SKM-1 treated with dmso at 0.1 percent for 144 hours (cell line): ENCODE data around the gene NIPSNAP2.
"Not testable (repeated sequence)": the region's sequence is repeated elsewhere in the genome, so short reads cannot be mapped to it uniquely, and the experiment has no call there.

Experiments
- DNase-seq: peaks from one replicate; lab custom pipeline; 2025; ENCODE audit not compliant: unreplicated experiment; lab: John Stamatoyannopoulos, UW

Gene NIPSNAP2

DNA sequence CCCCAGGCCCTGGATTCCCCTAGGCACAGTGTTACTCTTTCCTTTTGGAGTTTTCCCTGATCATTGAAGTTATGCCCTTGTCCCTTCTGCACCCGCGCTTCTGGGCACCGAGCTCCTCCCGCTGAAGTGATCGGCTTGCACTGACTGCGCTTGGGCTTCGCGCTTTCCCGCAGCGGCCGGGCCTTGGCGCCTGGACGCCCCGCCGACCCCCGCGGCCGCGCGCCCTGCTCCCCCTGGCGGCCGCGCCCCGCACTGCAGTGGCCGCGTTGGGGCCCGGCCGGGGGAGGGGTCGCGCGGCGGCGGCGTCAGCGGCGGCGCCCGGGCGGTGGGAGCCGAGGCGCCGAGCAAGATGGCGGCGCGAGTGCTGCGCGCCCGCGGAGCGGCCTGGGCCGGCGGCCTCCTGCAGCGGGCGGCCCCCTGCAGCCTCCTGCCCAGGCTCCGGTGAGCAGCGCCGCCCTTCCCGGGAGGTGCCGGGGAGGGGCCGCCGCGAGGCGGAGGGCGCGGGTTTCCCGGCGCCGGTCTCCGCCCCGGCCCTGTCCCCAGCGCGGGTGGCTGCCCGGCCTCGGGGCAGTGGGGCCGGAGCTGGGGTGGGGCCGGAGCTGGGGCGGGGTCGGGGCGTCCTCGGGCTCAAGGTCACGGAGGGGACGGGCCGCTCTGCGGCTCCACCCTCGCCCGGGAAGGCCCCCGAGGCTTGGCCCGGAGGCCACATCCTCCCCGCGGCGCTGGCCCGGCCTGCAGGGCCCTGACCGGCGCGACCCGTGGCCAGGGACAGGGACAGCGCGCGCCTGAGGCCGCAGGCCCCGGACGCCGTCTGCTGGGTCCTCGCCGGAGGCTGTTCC lies at the start of gene NIPSNAP2:
NIPSNAP2 (plus strand) TSS at position 325 of the 839 bp plus-strand sequence; CDS start at position 350, 25 bp downstream.
- peak; percentile 67 for DNase-seq

DNA sequence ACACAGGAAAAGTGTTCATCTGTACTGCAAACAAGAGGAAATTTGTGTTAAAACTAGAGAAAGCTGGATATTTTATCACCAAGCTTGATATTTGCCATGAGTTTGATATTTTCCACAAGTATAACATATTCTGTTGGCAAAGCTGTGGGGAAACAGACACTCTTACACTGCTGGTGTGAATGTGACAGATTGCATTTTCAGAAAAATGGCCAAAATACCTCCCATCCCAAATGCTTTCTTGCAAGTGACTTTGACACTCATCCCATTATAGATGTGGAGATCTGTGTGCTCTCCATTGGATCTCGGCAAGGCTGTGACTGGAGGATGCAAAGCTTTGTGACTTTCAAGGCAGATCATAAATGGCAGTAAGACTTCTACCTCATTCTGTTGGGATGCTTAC lies 46.6 kb upstream of the NIPSNAP2 start:
- no peak for DNase-seq

DNA sequence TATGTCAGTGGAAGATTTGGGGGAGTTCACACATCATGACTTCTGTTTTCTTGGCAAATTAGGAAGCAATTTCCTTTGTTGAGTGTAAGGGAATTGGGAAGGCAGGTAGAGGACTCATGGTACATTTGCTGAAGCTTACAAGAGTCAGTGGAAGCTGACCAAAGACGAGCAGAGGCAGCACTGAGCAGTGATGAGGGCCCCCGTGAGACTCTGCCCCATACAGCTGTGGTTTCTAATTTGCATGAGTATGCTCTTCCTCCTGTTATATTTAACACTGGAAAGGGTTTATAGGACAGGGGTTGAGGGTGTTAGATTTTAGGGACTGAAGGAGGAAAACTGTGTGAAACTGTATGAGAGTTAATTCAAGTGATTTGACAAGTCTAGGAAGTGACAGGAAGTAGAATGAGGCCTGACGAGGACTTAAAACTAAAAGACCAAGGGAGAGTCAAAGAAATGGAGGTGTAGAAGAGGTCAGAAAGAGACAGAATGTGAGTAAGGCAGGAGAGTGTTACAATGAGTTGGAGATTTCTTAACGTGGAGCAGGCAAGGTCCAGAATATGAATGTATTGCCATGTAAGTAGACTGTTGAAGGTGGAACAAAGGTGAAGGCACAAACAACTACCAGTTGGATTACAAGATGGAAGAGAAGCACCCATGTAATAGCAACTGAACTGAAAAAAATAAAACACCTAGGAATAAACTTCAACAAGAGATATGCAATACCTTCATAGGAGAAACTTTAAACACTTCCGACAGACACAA lies 36.2 kb upstream of the NIPSNAP2 start:
- no peak for DNase-seq

DNA sequence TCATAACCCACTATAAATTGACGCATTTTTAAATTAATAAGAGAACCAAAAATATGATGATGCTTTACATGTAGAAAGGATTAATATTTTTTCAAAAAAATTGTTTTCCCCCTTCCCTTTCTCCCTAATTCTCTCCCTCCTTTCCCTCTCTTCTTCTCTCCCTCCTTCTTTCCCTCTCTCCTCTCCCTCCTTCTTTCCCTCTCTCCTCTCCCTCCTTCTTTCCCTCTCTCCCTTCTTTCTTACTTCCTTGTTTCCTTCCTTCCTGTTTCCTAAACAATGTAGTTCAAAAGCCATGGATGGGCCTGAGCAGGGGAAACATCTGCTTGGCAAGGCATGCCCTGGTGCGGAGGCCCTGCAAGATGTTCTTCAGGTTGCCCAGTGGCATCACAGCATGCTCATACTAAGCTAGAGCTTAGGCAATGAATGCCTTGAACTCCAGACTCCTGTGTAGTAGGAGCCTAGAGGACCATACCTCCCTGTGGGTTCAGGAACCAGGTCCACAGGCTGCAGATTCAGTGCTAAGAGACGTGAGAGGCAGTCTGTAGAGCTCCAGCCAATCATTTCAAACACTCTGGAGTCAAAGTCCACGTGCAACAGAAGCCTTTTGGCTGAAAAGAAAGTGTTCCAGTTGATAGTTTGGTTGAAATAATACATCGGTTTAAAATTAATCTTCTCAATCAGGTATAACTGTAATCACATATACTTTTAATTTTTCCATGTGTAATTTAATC lies 32.8 kb upstream of the NIPSNAP2 start:
- no peak for DNase-seq

DNA sequence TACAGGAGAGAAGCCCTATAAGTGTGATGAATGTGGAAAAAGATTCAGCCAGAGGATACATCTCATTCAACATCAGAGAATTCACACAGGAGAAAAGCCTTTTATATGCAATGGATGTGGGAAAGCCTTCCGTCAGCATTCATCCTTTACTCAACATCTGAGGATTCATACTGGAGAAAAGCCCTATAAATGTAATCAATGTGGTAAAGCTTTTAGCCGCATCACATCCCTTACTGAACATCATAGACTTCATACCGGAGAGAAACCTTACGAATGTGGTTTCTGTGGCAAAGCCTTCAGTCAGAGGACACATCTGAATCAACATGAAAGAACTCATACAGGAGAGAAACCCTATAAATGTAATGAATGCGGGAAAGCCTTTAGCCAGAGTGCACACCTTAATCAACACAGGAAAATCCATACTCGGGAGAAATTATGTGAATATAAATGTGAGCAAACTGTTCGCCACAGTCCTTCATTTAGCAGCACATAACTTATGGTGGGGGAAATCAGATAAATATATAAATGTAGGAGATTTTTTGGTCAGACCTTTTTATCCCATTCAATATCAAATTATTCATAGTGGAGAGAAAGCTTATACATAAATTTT lies 24.8 kb upstream of the NIPSNAP2 start:
- no peak for DNase-seq

DNA sequence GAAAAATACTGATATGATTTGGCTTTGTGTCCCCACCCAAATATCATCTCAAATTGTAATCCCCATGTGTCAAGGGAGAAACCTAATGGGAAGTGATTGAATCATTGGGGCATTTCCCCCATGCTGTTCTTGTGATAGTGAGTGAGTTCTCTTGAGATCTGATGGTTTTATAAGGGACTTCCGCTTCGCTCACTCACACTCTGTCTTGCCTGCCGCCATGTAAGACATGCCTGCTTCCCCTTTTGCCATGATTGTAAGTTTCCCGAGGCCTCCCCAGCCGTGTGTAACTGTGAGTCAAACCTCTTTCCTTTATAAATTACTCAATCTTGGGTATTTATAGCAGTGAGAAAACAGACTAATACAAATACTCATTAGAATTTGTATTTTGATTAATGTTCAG lies 17.8 kb upstream of the NIPSNAP2 start:
- no peak for DNase-seq

DNA sequence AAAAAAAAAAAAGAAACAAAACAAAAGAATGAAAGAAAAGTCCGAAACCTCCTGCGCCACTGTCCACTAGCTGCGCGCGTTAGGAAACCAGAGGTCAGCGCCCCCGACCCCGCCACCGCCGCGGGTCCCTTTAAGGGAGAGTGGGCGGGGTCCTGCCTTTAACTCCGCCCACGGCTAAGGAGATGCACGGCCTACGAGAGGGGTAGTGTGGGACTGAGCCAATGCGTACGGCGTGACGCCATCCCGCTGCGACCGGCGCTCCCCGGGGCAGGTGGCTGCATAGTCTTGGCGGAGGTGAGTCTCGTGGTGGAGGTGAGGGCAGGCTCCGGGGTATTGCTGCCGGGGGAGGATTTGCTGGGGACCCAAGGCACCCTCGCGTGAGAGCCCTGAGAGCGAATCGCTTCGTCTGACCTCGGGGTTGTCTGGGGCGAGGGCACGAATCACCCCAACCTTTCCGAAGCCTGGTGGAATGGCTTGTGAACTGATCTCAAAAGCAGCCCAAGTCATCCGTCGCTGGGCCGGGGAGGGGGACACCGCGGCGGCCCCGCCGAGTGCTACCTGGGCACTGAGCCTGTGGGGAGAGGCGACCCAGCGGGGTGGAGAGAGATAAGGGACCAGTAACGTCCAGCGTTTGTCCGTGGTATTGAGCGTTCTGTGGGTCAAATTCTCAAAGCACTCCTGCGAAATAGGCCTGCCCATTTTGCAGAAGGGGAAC lies 12.6 kb upstream of the NIPSNAP2 start, which contains the start of gene MRPS17:
MRPS17 (plus strand) TSS at position 241 of the 715 bp plus-strand sequence. CDS start 1,319 bp downstream, outside the sequence.
- peak; percentile 90 for DNase-seq

DNA sequence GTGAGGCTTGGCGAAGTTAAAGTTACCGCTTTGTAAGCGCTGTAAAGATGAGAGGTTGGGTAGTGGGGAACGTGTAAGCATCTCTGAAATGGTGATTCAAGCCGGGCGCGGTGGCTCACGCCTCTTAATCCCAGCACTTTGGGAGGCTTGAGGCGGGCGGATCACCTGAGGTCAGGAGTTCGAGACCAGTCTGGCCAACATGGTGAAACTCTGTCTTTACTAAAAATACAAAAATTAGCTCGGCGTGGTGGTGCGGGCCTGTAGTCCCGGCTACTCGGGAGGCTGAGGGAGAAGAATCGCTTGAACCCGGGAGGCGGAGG lies 12.1 kb upstream of the NIPSNAP2 start:
- not testable (repeated sequence) for DNase-seq

DNA sequence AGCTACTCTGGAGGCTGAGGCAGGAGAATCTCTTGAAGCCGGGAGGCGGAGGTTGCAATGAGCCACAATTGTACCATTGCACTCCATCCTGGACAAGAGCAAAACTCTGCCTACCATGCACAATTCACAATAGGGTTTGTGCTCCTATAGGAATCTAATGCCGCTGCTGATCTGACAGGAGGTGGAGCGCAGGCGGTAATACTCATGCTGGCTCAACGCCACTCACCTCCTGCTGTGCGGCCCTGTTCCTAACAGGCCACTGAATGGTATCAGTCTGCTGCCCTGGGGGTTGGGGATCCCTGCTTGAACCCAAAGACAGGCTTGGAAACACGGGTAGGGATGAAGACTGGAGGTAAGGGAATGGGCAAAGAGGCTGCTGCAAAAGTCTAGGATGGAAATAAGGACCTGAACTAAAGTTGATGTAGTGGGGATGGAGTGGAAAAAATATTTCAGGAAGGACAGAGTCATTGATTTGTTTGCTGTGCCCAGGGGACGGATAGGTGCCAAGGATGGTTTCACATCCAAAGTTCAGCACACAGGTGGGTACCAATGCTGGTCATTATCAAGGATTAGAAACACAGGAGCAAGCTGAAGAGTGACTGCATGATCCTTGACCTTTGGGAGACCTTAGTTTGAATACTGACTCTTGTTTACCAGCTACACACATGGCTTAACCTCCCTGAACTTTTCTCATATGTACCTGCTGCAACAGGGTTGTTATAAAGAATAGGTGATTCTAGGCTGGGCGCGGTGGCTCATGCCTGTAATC lies 10.5 kb upstream of the NIPSNAP2 start:
- no peak for DNase-seq

DNA sequence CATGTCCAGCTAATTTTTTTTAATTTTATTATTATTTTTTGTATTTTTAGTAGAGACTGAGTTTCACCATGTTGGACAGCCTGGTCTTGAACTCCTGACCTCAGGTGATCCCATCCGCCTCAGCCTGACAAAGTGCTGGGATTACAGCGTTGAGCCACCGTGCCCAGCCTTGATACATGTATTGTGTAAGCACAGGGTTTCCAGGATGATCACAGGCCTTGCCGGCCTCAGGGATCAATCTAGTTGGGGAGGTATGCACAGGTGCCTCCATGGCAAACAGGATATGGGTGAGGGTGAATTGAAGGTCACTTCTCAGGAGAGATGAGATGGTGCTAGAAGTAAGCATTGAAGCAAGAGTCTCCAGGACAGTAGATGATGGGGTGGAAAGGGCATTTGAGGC lies 7.2 kb upstream of the NIPSNAP2 start:
- no peak for DNase-seq

DNA sequence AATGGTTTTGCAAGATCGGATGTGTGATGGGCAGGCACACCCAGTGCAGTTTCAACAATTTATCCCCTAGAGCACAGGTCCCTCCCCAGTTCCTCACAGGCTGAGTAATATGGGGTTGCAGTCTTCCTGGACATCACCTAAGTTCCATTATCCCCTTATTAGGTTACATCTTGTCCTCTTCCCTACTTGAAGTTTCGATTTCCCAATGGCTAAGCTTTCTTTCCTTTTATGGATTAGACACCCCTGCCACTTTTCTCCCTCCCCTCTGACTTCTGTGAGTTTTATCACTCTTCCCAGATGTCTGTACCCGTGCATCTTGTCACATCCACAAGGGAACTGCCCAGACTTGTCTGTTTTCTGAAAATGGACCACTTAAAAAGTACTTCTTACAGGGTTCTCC lies 2.4 kb upstream of the NIPSNAP2 start:
- no peak for DNase-seq

DNA sequence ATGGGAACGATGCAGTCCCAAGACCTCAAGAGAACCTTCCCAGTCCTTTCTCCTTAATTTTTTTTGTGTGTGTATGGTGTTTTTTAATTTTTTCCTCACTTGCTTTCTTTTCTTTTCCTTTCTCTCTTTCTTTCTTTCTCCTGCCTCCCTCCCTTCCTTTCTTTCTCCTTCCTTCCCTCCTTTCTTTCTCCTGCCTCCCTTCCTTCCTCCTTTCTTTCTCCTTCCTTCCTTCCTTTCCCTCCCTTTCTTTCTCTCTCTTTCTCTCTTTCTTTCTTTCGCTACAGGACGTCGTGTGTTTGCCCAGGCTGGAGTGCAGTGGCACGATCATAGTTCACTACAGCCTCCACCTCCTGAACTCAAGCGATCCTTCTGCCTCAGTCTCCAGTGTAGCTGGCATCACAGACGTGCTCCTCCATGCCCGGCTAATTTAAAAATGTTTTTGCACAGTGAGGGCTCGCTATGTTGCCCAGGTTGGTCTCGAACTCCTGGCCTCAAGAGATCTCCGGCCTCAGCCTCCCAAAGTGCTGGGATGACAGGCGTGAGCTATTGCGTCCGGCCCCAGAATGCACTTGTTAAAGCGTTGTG lies 709 bp upstream of the NIPSNAP2 start:
- no peak for DNase-seq

DNA sequence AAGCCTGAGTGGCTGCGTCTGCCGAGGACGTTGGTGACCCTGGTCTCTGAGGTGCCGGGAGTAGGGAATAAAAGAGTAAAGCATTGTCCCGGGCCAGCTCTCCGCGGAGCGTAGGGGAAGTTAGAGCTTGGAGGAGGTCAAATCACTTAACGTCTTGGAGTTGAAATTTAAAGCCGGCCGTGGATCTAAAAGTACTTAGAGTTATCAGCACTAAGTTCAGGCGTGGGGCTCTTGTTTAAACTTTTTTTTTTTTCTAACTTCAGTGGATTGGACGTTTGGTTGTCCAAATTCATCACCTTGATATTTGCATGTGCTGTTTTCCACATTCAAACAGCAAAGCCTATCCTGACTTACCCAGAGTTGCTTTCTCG lies 700 bp downstream of the NIPSNAP2 start:
- peak; percentile 67 for DNase-seq

DNA sequence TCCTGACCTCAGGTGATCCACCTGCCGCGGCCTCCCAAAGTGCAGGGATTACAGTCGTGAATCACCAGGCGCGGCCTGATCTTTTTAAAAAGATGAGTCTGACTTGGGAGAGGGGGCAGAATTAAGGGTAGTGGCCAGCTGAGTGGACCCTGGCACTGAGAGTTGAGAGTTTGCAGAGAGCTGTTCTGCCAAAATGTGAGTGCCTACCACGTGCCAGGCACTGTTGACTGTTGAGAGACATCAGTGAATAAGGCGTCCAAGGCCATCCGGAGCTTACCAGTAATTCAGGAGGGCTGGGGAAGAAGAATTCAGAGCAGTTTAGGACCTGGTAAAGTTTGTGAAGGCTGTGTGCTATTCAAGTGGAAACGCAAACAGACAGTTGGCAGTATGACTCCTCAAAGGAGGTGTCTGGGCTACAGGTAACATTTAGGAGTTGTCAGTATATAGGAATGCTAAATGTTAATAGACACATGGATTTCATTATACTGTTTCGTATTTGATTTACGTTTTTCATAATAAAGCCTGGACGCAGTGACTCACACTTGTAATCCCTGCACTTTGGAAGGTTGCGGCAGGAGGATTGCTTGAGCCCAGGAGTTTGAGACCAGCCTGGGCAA lies 1.5 kb downstream of the NIPSNAP2 start:
- DNase-seq = no peak

DNA sequence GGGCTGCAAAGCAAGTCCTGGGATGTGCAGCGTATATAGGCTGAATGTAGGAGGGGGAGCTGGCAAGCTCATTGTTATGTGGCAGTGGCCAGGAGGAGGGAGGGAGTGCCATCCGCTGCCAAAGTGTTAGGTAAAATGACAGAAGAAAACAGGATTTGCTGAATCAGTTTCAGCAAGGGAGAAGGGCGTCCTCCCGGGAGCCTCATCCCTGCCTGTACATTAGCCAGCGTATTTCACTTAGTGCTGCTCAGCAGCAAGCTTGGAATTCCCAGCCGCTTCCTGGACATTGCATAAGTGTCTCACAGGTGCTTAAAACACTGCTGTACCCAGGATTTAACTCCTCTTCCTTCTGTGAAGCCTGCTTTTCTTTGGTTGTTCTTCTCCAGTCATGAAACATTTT lies 2.5 kb downstream of the NIPSNAP2 start:
- DNase-seq = no peak

DNA sequence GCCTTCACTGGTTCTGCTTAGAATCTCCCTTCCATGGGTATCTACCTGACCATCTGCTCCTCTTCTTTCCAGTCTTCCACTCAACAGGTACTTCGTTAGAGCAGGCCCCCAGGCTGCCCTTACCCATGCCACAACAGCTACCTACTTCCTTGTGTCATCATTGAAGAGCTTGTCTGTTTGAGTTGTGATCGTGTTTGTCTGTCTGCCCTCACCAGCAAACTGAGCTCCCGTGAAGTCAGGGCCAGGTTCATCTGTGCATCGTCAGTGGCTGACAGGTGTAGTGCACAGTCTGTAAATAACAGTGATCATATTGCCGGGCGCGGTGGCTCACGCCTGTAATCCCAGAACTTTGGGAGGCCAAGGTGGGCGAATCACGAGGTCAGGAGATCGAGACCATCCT lies 5.0 kb downstream of the NIPSNAP2 start:
- no peak for DNase-seq

DNA sequence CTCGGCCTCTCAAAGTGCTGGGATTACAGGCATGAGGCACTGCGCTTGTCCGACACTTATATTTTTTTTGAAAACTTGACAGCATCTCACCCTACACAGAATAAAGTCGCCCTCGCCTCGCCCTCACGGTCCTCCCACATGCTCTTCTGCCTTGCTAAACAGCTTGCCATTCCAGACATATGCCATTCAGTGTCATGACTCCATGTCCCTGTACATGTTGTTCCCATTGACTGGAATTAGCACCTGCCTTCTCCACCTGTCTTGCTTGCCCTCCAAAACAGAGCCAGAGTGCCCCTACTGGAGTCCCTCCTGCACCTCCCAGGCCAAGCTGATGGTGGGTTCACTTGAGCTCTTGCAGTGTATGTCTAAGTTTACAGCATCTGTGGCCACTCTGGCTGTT lies 6.2 kb downstream of the NIPSNAP2 start:
- no peak for DNase-seq

DNA sequence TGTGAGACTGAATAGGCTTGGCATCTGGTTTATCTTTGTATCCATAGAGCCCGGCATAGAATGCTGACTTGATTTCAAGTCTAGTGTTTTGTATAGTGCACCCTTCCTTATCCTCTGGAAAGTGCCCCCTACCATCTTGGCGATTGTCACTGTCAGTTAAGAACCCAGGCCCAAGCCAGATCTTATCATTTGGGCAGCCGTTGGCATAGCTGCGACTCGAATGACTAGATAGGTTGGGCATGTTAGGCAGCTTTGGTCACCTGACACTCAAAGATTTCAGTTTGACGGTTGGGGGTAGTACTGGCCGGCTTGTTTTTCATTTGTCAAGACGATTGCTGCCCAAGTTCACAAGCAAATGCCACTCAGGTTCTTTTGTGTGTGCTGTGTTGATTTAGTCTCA lies 6.6 kb downstream of the NIPSNAP2 start:
- DNase-seq = no peak

DNA sequence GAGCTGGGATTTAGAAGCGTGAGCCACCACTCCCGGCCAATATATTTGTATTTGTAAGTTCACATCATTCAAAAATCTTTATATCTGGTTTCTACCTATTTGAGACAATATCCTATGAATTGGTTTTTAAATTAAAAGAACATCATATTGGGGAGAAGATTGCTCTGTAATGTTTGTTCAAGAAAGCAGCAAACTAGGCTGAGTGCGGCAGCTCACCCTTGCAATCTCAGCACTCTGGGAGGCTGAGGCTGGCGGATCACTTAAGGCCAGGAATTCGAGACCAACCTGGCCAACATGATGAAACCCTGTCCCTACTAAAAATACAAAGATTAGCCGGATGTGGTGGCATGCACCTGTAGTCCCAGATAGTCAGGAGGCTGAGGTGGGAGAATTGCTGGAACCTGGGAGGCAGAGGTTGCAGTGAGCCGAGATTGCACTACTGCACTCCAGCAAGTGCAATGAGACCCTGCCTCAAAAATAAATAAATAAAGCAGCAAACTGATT lies 9.4 kb downstream of the NIPSNAP2 start:
- DNase-seq = no peak
